ENCODE results near the gene PRSS53. TPM values are rescaled to one million over a fixed set of nuclear protein-coding genes. Genes with fewer than 3 reads are reported as not detected.

The PRSS53 gene
- total and polyA plus RNA-seq, 7 donors: 1.1 to 9.1 (median 2.6) TPM; not detected in 2

- Histone ChIP-seq H3K9me3 (no peaks in the 10 kb centered on the region), H3K36me3 (peaks cover 8 to 28% (median 15%) of the 10 kb centered on the region in 4 donors), H3K4me3 (no peak overlapping the region), H3K27ac (no peak overlapping the region), H3K27me3 (no peaks in the 10 kb centered on the region), H3K4me1 (peaks cover 0 to 18% (median 8%) of the 10 kb centered on the region in 4 donors)
- TF ChIP-seq CTCF (IDR thresholded peaks at IDR 0.05) (no peak), POLR2AphosphoS5 (IDR thresholded peaks at IDR 0.05) (no peak), POLR2A (IDR thresholded peaks at IDR 0.05) (no peak), EP300 (IDR thresholded peaks at IDR 0.05) (no peak)
- DNase-seq: no peak
- 96 to 97% methylated on average over 42 of the region's 42 CpGs for WGBS, 2 donors
- intact Hi-C loops (cut with DNase I): no loop called here
Measured at GRCh38 chr16:31061126-31061812, 27.5 kb downstream of the PRSS53 start.

- TF ChIP-seq POLR2A (IDR thresholded peaks at IDR 0.05) (no peak), EP300 (IDR thresholded peaks at IDR 0.05) (no peak), CTCF (IDR thresholded peaks at IDR 0.05) (no peak), POLR2AphosphoS5 (IDR thresholded peaks at IDR 0.05) (no peak)
- H3K36me3 ChIP-seq: no peaks in the 10 kb centered on the region
- intact Hi-C loops (cut with DNase I): no loop called here
- H3K4me1 ChIP-seq: no peaks in the 10 kb centered on the region
- DNase-seq: no peak
- WGBS, 2 donors: 85 to 91% methylated on average over 4 of the region's 4 CpGs
- no peaks in the 10 kb centered on the region for H3K9me3 ChIP-seq
- H3K4me3 ChIP-seq: no peak overlapping the region
- no peaks in the 10 kb centered on the region for H3K27me3 ChIP-seq
- H3K27ac ChIP-seq: no peak overlapping the region
Measured at GRCh38 chr16:31055613-31056012, 33.1 kb downstream of the PRSS53 start.

DNA sequence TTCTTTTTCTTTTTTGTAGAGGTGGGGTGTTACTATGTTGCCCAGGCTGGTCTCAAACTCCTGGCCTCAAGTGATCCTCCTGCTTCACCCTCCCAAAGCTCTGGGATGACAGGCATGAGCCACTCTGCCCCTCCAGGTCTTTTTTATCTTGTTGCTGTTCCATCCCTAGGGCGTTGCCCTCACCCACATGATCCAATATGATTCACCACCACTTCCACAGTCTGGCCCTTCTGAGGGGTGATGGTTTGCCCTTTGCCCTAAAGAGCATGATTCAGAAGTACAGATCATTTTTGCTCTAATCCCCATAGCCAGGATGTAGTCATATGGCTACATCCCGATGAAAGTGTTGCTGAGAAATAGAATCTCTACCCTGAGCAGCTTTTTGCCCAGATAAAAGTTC, 36.6 kb downstream of the PRSS53 start:
- no peak overlapping the region for H3K27ac ChIP-seq
- H3K4me1 ChIP-seq: no peaks in the 10 kb centered on the region
- no peak for DNase-seq
- intact Hi-C loops (cut with DNase I): no loop called here
- no peaks in the 10 kb centered on the region for H3K9me3 ChIP-seq
- H3K27me3 ChIP-seq: no peaks in the 10 kb centered on the region
- TF ChIP-seq POLR2A (IDR thresholded peaks at IDR 0.05): no peak
- no peak for TF ChIP-seq CTCF (IDR thresholded peaks at IDR 0.05)
- no peak for TF ChIP-seq EP300 (IDR thresholded peaks at IDR 0.05)
- no peak for TF ChIP-seq POLR2AphosphoS5 (IDR thresholded peaks at IDR 0.05)
- H3K4me3 ChIP-seq: no peak overlapping the region
- 31 to 56% methylated on average over 2 of the region's 2 CpGs for WGBS, 2 donors
- H3K36me3 ChIP-seq: no peaks in the 10 kb centered on the region

- no peak overlapping the region for H3K27ac ChIP-seq
- WGBS, 2 donors: 81 to 86% methylated on average over 10 of the region's 10 CpGs
- intact Hi-C loops (cut with DNase I): no loop called here
- H3K27me3 ChIP-seq: no peaks in the 10 kb centered on the region
- no peak overlapping the region for H3K4me3 ChIP-seq
- no peak for TF ChIP-seq EP300 (IDR thresholded peaks at IDR 0.05)
- TF ChIP-seq POLR2A (IDR thresholded peaks at IDR 0.05): no peak
- no peak for TF ChIP-seq POLR2AphosphoS5 (IDR thresholded peaks at IDR 0.05)
- TF ChIP-seq CTCF (IDR thresholded peaks at IDR 0.05): no peak
- no peak for DNase-seq
- H3K36me3 ChIP-seq: no peaks in the 10 kb centered on the region
- H3K9me3 ChIP-seq: no peaks in the 10 kb centered on the region
- no peaks in the 10 kb centered on the region for H3K4me1 ChIP-seq
Measured at GRCh38 chr16:31050280-31051030, 38.3 kb downstream of the PRSS53 start.

Measured in sigmoid colon (tissue), 7 donors.